ENCODE results near the gene ATRIP. TPM values are rescaled to one million over a fixed set of nuclear protein-coding genes. Genes with fewer than 3 reads are reported as not detected.
"Not testable (repeated sequence)": the region's sequence is repeated elsewhere in the genome, so short reads cannot be mapped to it uniquely, and the experiment has no call there.

The ATRIP gene
- total RNA-seq, 1 donor from 2014 or later: 4.6 TPM

- no peak for DNase-seq (ENCODE audit: low spot score)
These were observed 21.1 kb downstream of the ATRIP start for GRCh38 chr3:48467473-48468267.

DNA sequence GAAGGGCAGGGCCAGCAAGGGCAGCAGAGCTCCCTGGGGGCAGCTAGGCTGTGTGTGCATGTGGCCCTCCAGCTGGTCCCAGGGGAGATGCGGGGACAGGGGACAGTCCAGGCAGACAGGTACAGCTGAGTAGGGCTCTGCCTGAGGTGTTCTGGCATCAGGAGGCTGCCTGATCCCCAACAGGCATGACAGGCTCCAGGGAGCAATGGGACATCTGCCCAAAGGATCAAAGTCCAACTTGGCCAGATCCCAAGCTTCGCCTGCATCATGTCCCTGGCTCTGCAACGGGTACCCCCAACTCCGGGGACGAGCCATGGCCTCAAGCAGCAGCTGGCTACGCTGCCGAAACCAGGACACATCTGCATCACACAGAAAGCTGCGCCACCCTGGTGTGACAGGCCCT lies 21.8 kb downstream of the ATRIP start:
- DNase-seq (ENCODE audit: low spot score): peak; percentile 81

GRCh38 chr3:48469046-48469915 lies 22.7 kb downstream of the ATRIP start:
- no peak for DNase-seq (ENCODE audit: low spot score)

DNA sequence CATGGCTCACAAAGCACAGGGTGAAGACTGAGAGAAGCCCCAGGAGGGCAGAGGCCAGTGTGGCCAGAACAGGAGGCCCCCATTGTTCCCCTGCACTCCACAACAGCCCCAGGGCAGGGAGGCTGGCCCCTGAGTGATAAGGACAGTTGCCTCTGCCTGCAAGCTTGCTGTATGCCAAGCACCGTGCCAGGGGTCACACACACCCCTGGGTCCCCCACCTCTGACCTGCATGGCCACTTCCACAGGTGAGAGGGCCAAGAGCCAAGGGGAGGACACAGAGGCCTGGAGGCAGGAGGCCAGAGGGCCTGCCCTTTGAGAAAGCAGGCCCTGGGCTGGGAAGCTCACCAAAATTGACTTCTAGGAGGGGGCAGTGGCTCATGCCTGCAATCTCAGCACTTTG lies 23.7 kb downstream of the ATRIP start:
- no peak for DNase-seq (ENCODE audit: low spot score)

- no peak for DNase-seq (ENCODE audit: low spot score)
These were observed 26.1 kb downstream of the ATRIP start for GRCh38 chr3:48472673-48472922.

DNA sequence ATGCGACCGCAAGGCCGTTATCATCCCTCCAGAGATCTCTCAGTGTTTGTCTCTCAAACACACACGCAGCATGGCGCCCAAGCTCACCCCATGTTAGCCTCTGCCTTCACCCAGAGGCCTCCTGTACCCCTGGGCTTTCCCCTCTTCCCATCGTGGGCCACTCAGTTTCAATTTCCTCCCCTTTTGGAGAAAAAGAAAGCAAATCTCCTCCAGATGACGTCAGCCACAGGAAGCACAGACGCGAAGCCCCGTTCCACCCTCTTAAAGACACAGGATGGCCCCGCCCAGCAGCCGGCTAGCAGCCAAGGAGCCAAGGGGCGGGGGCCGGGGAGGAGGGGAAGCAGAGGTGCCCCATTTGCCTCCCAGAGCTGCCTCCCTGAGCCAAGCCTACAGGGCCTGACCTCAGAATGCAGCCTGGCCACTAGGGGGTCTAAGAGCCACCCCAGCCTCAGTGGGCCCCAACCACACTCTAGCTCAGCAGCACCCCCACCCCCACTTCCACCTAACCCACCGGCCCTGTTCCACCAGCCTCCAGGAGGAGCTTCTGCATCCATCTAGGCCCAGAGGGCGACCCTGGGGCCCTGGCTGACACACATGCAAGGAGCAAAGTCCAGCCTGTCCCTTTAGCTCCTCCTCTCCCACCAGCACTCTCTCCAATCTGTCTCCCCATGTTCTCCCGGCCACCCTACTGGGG lies 26.5 kb downstream of the ATRIP start:
- peak; percentile 92 for DNase-seq (ENCODE audit: low spot score)

DNA sequence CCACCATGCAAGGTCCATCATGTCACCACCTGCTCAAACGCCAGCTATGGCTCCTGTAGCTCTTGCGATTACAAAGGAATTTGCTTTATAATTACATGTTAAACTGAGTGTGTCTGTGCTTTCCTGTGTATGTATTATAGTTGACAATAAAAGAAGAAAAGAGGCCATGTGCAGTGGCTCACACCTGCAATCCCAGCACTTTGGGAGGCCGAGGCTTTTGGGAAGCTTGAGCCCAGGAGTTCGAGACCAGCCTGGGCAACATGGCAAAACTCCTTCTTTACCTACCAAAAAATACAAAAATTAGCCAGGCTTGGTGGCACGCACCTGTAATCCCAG lies 27.0 kb downstream of the ATRIP start:
- DNase-seq (ENCODE audit: low spot score): no peak

GRCh38 chr3:48474031-48474430 lies 27.5 kb downstream of the ATRIP start:
- not testable (repeated sequence) for DNase-seq (ENCODE audit: low spot score)

DNA sequence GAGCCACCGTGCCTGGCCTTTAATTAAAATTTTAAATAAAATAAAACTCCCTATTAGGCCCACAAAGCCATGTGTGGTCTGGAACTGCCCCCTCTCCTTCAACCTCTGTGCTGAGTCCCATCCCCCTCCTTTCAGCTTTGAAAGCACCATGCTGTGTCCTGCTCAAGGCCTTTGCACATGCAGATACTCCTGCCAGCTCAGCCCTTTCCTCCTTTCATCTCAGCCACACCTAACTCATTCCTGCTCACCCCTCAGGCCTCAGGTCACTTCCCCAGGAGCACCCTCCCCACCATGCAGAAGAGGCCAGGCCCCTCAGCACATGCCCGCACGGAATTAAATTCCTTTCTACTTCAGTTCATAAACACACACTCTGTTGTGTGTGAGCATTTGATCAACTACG lies 28.1 kb downstream of the ATRIP start:
- DNase-seq (ENCODE audit: low spot score): no peak

DNA sequence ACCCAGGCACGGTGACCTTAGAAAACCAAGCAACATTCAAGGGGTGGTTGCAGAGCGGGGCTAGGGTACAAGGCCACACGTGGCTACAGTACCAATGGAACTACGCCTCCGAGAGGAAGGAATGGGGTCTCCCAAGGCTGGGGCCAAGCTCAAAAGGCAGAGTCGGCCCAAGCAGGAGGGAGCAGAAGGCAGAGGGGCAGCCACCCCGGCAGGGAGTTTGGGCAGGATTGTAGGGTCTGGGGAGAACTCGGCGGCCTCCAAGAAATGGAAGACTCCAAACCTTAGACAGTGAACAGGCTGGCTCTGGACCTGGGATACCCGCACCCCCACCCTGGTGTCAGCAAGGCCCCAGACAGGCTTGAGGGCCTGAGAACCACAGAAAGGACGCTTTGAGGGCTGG lies 28.7 kb downstream of the ATRIP start:
- DNase-seq (ENCODE audit: low spot score): no peak

DNA sequence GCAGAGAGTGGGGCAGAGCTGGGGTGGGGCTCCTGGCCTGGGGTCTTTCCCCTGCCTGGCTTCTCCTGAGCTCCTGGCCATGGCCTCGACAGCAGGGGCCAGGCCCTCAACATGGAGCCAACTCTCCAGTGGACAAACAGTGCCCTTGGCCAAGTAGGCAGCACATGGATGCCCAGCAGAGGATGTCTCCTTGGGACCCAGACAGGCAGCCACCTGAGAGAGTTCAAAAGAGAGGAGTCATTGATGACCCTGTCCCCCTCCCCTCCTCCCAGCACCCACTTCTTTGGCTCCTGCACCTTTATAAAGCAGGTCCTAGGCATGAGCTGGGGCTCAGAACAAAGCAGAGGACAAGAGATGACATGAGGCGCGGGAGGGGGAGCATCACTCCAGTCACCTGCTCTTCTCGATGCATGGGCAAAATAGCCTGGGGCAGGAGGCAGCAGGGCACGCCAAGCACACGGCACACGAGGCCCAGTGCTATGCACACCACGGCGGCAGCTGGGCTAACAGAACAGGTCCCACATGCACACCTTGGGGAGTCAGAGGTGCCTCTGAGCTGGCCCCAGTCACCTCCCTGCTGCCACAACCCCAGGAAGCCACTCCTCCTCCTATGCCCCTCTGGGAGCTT lies 30.0 kb downstream of the ATRIP start:
- no peak for DNase-seq (ENCODE audit: low spot score)

DNA sequence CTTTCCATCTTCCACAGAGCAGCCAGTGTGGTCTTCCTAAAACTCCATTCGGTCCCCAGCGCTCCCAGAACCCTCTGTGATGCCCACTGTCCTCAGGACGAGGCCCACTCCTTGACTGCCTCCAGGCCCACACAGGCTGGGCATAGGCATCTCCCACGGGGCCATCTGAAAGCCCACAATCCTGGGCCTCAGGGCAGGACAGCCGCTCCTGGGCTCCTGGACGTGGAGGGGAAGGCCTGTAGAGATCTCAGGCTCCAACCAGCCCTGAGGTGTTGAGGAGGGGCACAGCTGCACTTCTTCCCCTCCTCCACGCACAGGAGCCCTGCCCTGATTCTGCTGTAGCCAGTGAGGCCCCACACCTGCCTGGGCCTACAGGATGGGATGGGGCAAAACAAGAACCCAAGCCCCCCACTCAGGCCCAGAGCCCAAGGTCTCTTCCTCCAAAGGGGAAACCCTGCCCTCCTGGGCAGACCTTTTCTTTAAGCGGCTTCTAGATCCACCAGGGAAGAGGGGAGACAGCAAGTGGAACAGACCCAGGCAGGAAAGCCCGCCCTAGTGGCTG lies 31.5 kb downstream of the ATRIP start:
- DNase-seq (ENCODE audit: low spot score): no peak

DNA sequence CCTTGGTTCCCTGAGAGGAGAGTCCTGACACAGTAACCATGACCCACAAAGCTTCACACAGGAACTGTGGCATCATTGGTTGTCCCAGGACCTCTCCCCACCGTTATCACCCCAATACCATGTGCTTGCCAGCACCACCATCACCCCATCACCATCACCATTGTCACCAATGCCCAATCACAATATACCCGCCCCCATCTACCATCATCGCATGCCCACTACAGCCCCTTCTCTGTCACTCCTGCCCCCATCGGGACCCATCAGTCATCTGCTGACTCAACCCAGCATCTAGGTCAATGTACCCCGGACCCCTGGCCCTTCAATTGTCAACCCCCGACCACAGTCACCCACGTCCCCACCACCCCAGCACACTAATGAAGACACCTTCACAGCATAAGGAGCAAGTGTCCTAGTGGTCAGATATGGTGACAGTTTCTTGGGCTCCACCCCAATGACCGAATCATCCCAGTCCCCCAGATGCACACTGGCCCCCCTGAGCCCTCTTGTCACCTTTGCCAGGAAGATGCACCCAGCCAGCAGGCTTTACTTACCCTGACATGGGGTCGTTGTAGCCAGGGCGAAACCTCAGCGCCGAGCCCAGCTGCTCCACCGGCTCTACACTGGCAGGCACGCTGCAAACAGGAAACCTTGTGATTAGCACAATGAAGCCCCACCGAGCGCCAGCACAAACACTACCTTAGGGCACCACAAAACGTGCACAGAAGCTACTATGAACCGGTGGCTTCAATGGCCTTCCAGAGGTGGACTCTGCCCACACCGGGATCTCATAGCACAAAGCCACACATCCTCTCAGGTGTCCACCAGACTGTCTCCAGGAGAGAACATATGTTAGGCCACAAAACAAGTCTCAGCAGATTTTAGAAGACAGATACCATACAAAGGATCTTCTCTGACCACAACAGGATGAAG lies 32.4 kb downstream of the ATRIP start:
- DNase-seq (ENCODE audit: low spot score): no peak

DNA sequence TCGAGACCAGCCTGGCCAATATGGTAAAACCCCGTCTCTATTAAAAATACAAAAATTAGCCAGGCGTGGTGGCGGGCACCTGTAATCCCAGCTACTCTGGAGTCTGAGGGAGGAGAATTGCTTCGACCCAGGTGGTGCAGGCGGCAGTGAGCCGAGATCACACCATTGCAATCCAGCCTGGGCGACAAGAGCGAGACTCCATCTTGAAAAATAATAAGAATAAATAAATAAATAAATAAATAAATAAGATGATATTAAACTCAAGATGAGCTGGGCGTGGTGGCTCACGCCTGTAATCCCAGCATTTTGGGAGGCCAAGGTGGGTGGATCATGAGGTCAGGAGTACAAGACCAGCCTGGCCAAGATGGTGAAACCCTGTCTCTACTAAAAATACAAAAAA lies 34.4 kb downstream of the ATRIP start:
- not testable (repeated sequence) for DNase-seq (ENCODE audit: low spot score)

DNA sequence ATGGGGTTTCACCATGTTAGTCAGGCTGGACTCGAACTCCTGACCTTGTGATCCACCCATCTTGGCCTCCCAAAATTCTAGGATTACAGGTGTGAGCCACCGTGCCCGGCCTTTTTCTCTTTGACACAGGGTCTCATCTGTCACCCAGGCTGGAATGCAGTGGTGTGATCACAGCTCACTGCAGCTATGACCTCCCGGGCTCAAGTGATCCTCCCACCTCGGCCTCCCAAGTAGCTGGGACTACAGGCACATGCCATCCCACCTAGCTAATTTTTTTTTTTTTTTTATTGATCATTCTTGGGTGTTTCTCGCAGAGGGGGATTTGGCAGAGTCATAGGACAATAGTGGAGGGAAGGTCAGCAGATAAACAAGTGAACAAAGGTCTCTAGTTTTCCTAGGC lies 36.3 kb downstream of the ATRIP start:
- not testable (repeated sequence) for DNase-seq (ENCODE audit: low spot score)

DNA sequence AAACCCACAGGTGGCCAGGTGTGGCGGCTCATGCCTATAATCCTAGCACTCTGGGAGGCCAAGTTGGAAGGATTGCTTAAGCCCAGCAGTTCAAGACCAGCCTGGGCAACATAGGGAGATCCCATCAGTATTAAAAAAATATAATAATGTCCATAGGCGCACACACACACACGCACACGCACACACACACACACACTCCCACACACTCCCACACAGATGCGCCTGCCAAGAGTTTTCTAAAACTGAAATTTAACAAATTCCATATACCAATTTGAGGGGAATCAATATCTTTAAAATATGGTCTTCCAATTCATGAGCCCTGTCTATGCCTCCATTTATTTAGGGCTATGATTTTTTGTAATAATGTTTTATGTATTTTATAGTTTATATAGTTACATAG lies 40.4 kb downstream of the ATRIP start:
- DNase-seq (ENCODE audit: low spot score): no peak

GRCh38 chr3:48492461-48493202 lies 46.1 kb downstream of the ATRIP start:
- DNase-seq (ENCODE audit: low spot score): no peak

GRCh38 chr3:48493203-48493501 lies 46.6 kb downstream of the ATRIP start:
- DNase-seq (ENCODE audit: low spot score): no peak

- DNase-seq (ENCODE audit: low spot score): no peak
These were observed 54.1 kb downstream of the ATRIP start for GRCh38 chr3:48500656-48501055.

DNA sequence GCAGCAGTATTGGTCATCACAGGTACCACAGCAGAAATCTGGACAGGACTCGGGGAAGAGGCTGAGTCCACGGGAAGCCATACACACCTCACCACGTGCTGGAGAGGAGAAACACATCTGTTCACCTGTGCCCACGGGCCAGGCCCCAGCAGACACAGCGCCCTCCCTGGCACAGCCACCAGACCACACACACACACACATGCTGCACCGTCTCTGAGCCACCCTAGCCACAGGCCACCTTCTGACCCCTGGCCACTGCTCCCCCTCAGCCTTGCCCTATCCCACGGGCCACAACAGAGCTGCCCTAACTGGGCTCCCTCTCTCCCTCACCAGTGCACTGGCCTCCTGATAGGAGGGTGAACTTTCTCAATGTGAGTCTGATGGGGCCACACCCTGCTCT lies 54.7 kb downstream of the ATRIP start:
- no peak for DNase-seq (ENCODE audit: low spot score)

Measured in mucosa of gallbladder (tissue), 1 donor.